ENCODE measurements around the gene DBI.
"Not testable (repeated sequence)": the region's sequence is repeated elsewhere in the genome, so short reads cannot be mapped to it uniquely, and the experiment has no call there.

DBI gene

DNA sequence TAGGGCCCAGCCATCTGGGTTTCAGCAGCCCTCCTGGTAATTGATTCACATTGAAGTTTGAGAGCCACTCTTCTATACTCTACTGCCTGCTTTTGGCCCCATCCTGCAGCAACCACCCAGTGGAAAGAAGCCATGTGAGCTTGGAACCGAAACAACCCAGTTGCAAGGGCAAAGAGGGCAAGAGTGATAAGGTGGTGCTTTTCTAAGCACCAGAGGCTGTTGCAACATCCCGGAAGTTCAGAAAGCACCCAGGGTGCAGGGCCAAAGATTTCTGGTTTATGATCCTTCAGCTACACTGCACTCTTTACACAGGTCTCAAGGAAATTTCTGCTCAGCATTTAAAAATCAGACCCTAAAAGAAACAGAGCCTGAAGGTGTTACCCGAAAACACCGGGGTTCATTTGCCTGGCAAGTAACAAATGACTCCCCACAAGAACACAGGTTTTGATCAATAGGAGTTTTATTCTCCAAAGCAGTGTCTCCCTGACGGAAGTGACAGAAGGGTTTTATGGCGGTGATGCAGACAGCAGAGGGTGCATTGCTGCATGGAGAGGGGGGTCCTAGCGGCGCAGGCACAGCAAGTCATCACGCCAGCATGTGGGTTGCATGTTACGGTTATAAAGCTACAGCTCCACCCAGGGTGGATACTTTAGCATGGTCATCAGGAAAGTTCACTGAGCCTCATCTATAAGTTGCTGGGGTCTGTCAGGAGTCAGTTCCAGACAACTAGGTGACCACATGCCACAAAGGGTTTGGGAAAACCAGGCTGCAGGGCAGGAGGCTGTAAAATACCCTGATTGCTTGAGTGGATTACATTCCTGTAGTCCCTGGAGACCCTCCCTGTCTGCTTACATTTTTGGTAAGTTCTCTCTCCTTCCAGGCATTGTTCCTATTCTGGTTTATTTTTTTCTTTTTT is 36.1 kb downstream of the DBI start:
- peak; percentile 25 for DNase-seq

DNA sequence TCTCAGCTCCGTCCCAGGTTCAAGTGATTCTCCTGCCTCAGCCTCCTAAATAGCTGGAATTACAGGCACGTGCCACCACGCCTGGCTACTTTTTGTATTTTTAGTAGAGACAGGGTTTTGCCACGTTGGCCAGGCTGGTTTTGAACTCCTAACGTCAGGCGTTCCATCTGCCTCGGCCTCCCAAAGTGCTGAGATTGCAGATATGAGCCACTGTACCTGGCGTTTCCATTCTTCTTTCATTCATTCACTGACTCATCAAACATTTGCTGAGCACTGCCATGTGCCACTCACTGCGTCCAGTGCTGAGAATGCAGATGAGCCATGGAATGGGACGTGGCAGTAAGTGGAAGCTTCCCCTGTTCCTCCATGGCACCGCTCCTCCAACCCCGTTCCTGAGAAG is 36.8 kb downstream of the DBI start:
- DNase-seq, result not testable (repeated sequence)

DNA sequence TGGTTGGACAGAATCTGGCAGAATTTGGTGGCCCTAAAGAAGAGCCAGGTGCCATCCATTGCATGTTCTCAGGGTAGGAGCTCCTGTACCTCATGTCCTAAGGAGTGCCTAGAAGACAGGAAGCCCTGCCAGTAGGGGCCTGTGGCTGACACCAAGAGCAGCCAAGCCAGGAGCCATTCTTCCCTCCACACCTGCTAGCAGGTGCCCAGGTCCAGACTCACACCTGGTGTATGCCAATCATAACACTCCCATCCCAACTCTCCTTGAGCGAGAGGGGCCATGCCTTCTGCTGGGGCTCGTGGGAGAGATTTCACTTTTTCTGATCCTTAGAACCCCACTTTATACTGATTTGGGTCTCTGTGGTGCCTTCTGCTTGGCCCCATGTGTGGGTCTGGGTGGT is 38.4 kb downstream of the DBI start:
- no peak for DNase-seq

DNA sequence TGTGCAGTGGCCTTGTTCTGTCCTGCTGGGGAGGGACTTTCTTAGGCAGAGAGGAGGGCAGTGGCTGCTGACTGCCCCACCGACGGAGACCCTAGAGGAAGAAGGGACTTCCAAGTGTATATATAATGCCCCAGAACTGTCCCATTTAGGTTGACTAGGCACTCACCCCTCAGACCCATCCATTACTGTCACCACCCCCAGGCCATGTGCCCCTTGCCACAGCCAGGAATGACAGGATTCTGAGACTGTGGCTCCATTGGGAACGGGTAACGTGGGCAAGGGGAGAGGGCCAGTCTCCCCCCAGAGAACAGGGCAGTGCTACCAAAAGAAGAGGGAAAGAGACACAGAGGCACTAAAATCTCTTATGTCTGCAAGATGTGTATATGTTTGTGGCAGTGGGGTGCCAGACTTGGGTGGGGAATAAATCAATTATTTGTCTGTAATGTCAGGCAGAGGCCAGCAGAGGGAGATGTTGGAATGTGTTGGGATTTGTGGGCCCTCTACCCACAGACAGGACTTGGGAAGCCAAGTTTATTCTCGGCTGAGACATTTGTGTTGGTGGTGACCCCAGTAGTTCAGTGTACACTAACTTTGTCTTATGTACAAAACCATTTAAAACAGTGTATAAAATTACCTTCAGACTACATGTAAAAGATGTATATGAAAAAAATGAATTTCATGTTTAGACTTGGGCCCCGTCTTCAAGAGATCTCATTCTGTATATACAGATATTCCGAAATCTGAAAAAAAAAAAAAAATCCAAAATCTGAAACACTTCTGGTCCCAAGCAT is 40.8 kb downstream of the DBI start:
- peak; percentile 77 for DNase-seq

DNA sequence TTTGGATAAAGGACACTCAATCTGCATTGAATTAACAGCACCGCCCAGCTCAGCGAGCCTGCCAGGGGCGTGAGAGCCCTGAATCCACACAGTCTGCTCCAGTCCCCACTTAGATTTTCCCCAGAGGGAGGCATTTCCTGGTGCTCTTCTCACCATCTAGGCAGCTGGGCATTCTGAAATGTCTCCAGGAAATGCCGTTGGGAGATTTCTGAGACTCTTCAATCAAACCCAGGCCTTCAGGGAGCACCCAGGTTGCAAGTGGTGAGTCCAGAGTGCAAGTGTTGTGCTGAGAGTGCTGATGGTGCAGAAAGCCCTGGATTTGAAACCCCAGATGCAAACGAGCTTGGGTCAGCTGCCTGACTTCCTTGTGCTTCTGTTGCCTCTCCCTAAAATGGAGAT is 41.4 kb downstream of the DBI start:
- DNase-seq, result no peak

DNA sequence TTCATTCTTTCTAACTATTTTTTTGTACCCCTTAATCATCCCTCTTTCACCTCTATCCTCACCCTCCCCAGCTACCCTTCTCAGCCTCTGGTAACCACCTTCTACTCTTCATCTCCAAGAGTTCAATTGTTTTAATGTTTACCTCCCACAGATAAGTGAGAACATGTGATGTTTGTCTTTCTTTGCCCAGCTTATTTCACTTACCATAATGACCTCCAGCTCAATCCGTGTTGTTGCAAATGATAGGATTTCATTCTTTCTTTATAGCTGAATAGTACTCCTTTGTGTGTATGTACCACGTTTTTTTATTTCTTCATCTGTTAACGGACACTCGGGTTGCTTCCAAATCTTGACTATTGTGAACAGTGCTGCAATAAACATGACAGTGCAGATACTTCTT is 42.7 kb downstream of the DBI start:
- DNase-seq, result no peak

DNA sequence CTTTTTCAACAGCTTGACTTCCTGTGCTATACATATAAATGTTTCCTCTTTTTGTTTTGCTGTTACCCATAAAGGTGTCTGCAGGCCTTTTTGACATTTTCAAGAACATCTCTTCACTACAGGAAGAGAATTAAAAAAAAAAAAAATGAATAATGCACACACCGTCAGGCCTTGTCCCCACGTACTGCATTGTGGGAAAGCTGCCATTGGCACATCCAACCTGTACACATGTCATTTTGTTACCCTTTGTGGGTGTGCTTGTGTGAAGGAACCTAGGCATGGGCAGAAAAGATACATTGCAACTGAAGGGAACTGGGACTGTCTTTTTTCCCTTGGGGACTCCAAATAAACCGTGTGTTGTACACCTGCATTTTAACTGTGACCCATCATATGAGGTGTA is 48.1 kb downstream of the DBI start:
- no peak for DNase-seq

DNA sequence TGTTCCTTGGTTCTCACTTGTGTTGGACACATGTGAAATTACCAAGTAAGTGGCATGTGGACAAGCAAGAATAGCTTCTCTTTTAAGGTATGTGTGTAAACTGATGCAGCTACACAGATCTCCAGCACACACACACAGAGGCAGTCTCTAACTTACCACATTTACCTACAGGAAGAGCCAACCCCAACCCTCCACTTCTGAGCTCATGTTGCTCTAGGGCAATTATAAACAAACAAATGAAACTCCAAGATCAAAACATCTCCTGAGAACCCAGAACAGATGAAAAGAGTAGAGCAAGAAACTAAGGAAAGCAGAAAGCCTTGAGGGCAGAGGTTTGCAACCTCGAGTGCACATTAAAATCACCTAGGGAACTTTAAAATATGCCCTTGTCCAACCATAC is 48.9 kb downstream of the DBI start:
- DNase-seq, result no peak

DNA sequence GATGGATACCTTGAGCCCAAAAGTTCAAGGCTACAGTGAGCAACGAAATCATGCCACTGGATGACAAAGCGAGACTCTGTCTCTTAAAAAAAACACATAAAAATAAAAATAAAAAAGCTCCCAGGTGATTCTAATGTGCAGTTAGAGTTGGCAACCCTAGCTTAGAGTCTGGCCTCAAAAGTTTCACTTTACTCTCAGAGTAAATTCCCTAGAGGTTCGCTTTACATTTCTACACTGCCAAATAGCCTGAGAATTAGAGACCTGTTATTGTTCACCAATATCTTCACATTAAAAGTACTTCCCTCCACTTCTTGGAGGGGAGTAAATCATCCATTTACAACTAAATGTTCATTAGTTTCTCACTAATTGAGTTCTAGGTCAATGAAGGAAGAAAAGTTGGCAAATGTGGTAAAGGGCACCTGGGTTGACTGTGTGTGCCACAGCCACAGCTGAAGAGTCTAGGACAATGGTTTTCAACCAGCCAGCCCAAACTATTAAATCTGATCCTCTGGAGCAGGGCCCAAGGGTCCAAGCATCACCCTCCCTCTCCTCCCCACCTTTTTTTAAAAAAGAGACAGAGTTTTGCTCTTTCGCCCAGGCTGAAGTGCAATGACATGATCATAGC is 49.6 kb downstream of the DBI start:
- no peak for DNase-seq

DNA sequence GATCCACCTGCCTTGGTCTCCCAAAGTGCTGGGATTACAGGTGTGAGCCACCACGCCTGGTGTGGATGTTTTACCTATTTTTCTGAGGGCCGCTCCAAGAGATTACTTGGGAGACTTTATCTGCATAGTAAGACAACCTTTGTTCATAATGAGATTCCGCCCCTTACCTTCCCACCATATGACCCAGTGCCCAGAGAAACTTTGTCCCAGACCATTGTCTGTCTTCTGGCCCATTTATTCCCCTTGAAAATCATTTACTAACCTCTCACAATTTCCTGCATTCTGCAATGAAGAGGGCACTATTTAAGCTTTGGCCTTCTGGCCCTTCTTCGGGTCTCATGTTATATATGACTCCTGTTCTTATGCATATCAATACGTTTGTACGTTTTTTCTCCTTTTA is 51.1 kb downstream of the DBI start:
- no peak for DNase-seq

DNA sequence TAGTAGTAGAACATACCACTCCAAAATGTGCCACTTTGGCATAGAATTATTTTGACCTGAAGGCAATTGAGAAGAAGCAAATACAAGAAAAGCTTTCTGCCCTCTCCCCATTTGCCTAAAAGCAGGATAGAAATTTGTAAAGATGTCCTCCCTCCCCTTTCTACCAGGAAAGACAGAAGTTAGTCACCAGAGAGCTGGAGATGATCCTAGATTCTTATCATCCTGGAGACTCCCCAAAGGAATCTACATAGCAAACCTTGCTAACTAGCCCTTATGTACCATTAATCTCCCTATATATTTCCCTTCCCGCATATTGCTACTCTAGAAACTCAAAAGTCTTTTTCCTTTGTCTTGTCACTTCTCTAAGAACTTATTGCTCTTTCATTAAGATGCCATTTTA is 52.3 kb downstream of the DBI start:
- DNase-seq, result no peak

DNA sequence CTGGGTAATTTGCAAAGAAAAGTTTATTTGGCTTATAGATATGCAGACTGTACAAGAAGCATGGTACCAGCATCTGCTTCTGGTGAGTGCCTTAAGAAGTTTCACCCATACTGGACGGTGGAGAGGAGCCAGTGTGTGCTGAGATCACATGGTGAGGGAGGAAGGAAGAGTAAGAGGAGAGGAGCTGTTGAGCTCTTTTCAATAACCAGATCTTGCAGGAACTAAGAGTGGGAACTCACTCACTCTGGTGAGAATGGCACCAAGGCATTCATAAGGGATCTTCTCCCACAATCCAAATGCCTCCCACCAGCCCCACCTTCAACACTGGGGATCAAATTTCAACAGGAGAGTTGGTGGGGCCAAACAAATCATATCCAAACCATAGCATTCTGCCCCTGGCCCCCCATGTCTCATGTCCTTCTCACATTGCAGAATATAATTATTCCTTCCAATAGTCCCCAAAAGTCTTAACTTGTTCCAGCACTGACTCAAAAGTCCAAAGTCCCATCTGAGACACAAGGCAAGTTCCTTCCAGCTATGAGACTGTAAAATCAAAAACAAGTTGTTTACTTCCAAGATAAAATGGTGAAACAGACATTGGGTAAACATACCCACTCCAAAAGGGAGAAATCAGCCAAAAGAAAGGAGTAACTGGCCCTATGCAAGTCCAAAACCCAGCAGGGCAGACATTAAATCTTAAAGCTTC is 53.2 kb downstream of the DBI start:
- DNase-seq, result no peak

DNA sequence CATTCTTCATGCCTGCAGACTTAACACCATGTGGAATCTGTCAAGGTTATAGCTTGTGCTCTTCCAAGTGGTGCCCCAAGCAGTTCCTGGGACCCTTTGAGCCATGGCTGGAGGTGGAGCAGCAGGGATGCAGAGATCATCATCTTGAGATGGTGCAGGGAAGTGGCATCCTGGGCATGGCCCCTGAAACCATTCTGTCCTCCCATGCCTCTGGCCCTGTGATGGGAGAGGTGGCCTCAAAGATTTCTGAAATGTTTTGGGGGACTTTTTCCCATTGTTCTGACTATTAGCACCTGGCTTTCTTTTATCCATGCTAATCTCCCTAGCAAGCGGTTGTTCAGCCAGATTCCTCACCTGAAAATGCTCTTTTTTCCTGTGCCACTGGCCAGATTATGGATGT is 54.5 kb downstream of the DBI start:
- no peak for DNase-seq

DNA sequence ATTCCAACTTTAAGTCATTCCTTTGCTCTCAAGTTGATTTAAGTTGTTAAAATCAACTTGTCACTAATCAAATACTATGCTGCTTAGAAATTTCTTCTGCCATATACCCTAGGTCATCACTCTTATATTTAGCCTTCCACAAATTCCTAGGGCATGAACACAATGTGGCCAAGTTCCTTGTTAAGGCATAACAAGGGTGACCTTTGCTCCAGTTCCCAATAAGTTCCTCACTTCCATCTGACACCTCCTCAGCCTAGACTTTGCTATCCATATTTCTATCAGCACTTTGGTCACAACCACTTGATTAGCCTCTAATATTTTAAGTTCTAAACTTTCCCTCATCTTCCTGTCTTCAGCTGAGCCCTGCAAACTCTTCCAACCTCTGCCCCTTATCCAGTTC is 55.0 kb downstream of the DBI start:
- no peak for DNase-seq

All from hematopoietic multipotent progenitor cell treated with erythropoietin and hydrocortisone succinate and interleukin-3 and kit ligand, for 6 days (in vitro differentiated cells).